Measurements from ENCODE around the gene VIPR2.

The VIPR2 gene

GRCh38 chr7:159066816-159067575 lies 77.7 kb downstream of the VIPR2 start:
- DNase-seq (ENCODE audit: low read depth): no peak

- DNase-seq (ENCODE audit: low read depth): no peak
Observed at GRCh38 chr7:159065852-159066480, 78.7 kb downstream of the VIPR2 start.

DNA sequence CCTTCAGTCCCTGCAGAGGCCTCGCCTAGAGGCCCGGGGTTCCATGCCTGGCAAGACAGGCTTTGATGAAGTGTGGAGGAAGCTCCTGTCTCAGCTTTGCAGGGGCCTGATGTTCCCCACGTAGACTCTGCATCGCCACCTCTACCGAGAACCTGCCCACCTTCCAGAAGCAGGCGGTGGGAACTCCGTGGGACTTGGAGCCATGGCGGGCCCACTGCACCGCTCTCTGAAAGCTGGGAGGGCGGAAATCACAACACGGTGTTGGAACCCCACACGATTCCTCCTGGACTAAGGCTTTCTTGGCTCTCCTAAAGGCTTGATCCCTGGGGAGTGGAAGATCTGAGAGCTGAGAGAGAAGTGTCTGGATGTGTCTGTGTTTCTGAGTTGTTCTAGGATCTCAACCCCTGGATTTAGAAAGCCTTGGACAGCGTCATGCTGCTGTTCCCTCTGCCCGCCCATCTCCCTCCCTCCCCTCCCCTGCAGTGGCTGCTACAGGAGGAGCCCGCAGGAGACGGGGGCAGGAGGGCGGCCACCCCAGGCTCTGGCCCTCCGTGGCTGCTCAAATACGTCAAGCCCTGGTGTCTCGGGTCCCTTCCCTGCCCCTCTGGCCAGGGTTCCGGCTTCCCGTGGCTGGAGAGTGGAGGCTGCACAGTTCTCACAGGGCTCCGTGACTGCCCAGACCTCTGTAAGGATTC lies 79.7 kb downstream of the VIPR2 start:
- DNase-seq (ENCODE audit: low read depth): no peak

- DNase-seq (ENCODE audit: low read depth): no peak
Observed at GRCh38 chr7:159064121-159064815, 80.4 kb downstream of the VIPR2 start.

- DNase-seq (ENCODE audit: low read depth): no peak
Observed at GRCh38 chr7:159063046-159063840, 81.4 kb downstream of the VIPR2 start.

- no peak for DNase-seq (ENCODE audit: low read depth)
Observed at GRCh38 chr7:159062569-159062968, 82.1 kb downstream of the VIPR2 start.

DNA sequence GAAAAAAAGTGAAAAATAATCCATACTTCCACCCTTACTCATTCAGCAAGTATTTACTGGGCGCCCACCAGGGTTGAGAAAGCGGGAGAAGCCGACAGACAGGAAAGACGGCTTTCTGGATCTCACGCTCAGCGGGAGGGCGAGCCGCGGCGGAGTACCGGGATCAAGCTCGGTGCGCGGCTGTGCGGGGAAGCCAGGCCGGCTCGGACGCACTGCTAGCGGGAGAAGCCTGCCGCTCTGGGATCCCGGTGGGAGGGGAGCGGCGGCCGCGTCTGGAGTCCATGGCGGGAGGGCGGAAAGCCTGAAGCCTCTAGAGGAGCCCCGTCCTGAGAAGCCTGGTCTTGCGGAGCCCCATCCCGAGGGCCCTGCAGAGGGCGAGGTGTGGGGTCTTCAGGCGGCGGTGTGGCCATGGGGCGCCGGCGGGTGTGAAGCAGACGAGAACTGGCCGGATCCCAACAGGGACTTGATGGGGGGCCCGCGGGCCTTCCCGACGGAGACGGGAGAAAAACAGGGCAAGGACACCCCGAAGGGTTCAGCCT lies 82.9 kb downstream of the VIPR2 start:
- no peak for DNase-seq (ENCODE audit: low read depth)

- DNase-seq (ENCODE audit: low read depth): no peak
Observed at GRCh38 chr7:159061209-159061608, 83.5 kb downstream of the VIPR2 start.

GRCh38 chr7:159060440-159060839 lies 84.2 kb downstream of the VIPR2 start:
- DNase-seq (ENCODE audit: low read depth): no peak

DNA sequence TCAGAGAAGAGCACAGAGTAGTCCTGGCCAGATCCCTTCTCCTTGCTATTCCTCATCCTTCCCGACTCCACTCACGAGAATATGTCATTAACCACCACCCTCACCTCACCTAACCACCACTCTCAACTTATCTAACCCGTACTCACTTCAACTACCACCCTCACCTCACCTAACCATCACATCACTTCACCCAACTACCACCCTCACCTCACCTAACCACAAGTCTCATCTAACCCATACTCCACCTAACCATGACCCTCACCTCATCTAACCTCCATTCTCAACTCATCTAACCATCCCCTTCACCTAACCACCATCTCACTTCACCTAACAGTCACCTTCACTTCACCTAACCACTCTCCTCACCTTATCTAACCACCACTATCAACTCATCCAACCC lies 85.0 kb downstream of the VIPR2 start:
- DNase-seq (ENCODE audit: low read depth): no peak

DNA sequence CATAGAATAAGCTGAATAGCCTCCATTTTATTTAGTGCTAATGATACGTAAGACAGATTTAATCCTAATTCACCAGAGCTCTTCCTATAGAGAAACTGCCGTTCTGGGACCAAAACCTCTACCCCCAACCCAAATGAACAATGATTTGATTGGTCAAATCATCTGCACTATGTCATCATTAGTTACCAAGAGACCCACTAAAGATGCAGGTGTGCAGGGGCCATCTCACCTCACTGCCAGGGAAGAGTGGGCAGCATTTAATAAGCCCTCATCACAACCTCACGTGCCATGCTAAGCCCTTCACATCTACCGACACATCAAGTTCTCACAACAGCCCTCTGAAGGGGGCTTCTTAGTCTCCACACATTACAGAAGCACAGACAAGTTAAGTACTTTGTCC lies 87.0 kb downstream of the VIPR2 start:
- DNase-seq (ENCODE audit: low read depth): no peak

DNA sequence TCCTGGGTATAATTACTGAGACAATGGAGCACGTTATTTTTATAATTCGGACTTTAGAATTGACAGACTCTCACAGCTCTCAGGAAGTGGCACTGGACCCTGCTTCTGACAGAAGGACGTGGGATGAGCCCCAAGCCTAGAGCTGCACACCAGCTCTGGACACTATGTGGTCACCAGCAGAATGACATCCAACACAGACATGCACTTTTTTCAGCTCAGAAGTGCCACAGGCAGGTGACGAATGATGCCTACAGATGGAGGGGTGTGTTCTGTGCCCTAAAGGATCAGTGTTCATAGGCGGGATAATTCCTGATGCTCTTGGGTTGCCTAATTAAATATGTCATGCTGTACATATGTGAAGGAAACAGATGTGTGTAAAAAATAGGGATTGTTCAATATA lies 87.9 kb downstream of the VIPR2 start:
- DNase-seq (ENCODE audit: low read depth): no peak

GRCh38 chr7:159051916-159052315 lies 92.8 kb downstream of the VIPR2 start:
- DNase-seq (ENCODE audit: low read depth): no peak

- no peak for DNase-seq (ENCODE audit: low read depth)
Observed at GRCh38 chr7:159050704-159051103, 94.0 kb downstream of the VIPR2 start.

DNA sequence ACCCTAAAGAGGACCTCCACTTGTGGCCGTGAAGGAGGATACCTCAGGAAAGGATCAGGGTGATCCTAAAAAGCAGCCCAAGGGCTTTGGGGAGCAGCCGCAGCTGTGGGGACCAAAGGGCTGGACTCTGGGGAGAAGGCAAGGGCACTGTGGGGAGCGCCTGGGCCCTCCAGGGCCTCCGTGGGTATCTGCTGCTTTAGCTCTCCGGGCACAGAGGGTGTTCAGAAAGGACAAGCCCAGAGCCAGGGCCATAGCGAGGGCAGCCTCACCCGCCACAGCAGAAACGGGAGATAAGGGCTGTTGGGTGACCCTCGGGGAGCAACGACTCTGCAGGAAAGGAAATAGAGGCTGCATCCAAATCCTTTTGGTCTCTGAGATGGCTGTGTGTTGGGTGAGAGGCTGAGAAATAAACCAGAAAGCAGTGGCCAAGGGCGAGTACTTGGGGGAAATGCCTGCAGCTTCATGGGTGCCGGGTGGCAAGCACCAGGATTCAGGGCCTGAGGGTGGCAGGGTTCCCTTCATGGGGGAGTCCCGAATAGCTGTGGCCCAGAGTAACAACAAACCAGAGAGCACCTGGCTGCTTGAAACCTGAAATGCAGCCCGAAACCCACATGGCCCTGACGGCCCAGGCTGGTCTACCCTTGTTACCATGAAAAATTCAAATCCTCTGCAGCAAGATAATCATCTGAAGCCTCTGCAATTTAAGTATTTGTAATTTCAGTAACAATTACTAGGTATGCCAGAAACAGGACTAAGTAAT lies 95.2 kb downstream of the VIPR2 start:
- DNase-seq (ENCODE audit: low read depth): no peak

- DNase-seq (ENCODE audit: low read depth): no peak
Observed at GRCh38 chr7:159048656-159049055, 96.0 kb downstream of the VIPR2 start.

DNA sequence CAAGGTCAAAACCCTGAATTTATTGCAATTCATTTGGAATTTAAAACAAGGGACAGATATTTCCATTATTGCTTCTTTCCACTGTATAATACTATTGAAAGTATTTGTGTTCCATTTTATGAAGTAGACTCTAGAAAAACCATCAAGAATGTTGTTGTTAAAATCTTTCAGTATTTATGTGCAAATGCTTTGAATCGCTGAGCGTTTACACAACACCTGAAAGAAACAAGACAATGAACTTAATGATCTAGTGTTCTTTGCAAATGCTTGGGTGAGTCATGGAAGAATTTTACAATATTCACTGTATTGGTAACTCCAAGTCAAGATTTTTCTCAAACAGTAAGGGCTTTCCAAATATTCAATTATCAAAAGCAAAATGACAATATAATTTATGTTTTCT lies 97.1 kb downstream of the VIPR2 start:
- no peak for DNase-seq (ENCODE audit: low read depth)

DNA sequence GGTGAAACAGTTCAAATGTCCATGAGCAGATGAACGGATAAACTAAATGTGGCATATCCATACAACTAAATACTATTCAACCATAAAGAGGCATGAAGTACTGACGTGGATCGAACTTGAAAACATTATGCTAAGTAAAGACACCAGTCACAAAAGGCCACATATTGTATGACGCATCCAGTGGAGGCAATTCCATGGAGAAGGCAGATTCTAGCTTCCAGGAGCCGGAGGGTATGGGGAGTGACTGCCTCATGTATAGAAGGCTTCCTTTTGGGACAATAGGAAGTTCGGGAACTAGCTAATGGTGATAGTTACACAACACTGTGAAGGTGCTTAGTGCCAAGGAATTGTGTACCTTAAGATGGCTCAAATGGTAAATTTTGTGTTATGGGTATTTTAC lies 98.4 kb downstream of the VIPR2 start:
- no peak for DNase-seq (ENCODE audit: low read depth)

DNA sequence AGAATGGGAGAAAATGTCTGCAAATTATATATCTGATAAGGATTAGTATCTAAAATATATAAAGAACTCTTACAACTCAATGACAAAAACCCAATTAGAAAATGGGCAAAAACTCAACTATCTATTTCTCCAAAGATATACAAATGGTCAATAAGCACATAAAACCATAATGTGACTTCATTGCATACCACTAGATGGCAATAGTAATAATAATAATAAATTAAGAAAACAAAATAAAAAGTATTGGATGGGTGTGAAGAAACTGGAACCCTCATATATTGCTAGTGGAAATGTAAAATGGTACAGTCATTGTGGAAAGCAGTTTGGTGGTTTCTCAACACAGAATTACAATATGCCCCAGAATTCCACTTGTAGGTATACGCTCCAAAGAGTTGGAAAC lies 98.8 kb downstream of the VIPR2 start:
- DNase-seq (ENCODE audit: low read depth): no peak

DNA sequence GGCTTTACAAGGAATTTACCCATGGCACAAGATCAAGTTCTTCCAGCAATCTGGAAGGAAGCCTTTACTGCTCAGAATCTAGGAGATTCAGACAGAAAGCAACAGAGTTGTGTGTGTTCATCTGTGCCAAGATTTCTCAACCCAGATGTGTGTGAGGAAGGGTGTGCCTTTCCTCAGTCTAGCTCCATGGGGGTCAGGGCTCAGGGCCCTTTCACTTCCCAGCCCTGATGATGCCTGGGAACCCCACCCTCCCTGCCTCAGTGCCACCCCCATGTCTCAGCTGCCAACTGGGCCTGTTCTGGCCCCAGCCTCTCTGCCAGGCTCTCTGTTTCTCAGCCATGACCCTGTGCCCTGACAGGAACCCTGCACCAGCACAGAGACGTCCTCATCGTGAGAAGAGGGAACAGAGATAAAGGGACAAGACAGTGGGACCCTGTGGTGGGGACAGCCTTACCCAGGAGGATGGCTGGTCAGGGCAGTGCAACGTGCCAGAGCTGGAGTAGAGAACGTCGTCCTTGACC lies 102.0 kb downstream of the VIPR2 start:
- DNase-seq (ENCODE audit: low read depth): no peak

GRCh38 chr7:159042103-159042502 lies 102.6 kb downstream of the VIPR2 start:
- DNase-seq (ENCODE audit: low read depth): no peak

Measured in stimulated activated CD8-positive, alpha-beta memory T cell treated with anti-CD3 and anti-CD28 coated beads, Interleukin-4, amount 100 ng/mL, for 24 hours (primary cell).